Measurements from ENCODE around the gene LGR5.
"Not testable (repeated sequence)": the region's sequence is repeated elsewhere in the genome, so short reads cannot be mapped to it uniquely, and the experiment has no call there.

DNA sequence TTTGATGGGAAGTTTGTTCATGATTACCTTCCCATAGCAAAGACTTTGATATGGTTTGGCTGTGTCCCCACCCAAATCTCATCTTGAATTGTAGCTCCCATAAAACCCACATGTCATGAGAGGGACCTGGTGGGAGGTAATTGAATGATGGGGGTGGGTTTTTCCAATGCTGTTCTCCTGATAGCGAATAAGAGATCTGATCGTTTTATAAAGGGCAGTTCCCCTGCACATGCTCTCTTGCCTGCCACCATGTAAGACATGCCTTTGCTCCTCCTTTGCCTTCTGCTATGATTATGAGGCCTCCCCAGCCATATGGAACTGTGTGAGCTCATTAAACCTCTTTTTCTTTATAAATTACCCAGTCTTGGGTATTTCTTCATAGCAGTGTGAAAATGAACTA, 51.2 kb downstream of the LGR5 start:
- TF ChIP-seq EZH2 (IDR thresholded peaks at IDR 0.05; ENCODE audit: low read length) = not testable (repeated sequence)
- TF ChIP-seq, protein P1, sequence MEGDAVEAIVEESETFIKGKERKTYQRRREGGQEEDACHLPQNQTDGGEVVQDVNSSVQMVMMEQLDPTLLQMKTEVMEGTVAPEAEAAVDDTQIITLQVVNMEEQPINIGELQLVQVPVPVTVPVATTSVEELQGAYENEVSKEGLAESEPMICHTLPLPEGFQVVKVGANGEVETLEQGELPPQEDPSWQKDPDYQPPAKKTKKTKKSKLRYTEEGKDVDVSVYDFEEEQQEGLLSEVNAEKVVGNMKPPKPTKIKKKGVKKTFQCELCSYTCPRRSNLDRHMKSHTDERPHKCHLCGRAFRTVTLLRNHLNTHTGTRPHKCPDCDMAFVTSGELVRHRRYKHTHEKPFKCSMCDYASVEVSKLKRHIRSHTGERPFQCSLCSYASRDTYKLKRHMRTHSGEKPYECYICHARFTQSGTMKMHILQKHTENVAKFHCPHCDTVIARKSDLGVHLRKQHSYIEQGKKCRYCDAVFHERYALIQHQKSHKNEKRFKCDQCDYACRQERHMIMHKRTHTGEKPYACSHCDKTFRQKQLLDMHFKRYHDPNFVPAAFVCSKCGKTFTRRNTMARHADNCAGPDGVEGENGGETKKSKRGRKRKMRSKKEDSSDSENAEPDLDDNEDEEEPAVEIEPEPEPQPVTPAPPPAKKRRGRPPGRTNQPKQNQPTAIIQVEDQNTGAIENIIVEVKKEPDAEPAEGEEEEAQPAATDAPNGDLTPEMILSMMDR (optimal IDR thresholded peaks at IDR 0.05 in 1 of 3, IDR thresholded peaks at IDR 0.05 in 1 of 3, conservative IDR thresholded peaks at IDR 0.05 in 1 of 3; ENCODE audit: extremely low read depth in 1 of 3, insufficient read depth in 2 of 3, low read length in 3 of 3) = not testable (repeated sequence)
